ENCODE measurements around the gene MAF.
A peak's percentile ranks its signal among the peaks of the same experiment; 100 is the strongest.

MAF gene

GRCh38 chr16:79600638-79601091 lies at the start of gene MAF:
MAF (minus strand) TSS chr16:79600737; CDS start chr16:79599902, 835 bp downstream.
- peak; percentile 22 for DNase-seq (ENCODE audit: low read depth)
- H3K4me3 ChIP-seq (ENCODE audit: low read depth, low read length) = peak within 1 kb of the TSS; percentile 56

GRCh38 chr16:79648826-79649225 lies 48.3 kb upstream of the MAF start:
- no peak for DNase-seq (ENCODE audit: low read depth)
- H3K4me3 ChIP-seq (ENCODE audit: low read depth, low read length) = no peak overlapping the region

GRCh38 chr16:79647586-79647985 lies 47.0 kb upstream of the MAF start:
- H3K4me3 ChIP-seq (ENCODE audit: low read depth, low read length) = no peak overlapping the region
- no peak for DNase-seq (ENCODE audit: low read depth)

GRCh38 chr16:79645701-79646100 lies 45.2 kb upstream of the MAF start:
- no peak overlapping the region for H3K4me3 ChIP-seq (ENCODE audit: low read depth, low read length)
- DNase-seq (ENCODE audit: low read depth) = no peak

GRCh38 chr16:79644971-79645667 lies 44.6 kb upstream of the MAF start:
- no peak overlapping the region for H3K4me3 ChIP-seq (ENCODE audit: low read depth, low read length)
- no peak for DNase-seq (ENCODE audit: low read depth)

- no peak overlapping the region for H3K4me3 ChIP-seq (ENCODE audit: low read depth, low read length)
- no peak for DNase-seq (ENCODE audit: low read depth)
These were observed 42.1 kb upstream of the MAF start for GRCh38 chr16:79642652-79643051.

- no peak overlapping the region for H3K4me3 ChIP-seq (ENCODE audit: low read depth, low read length)
- peak; percentile 18 for DNase-seq (ENCODE audit: low read depth)
These were observed 40.2 kb upstream of the MAF start for GRCh38 chr16:79640513-79641360.

- H3K4me3 ChIP-seq (ENCODE audit: low read depth, low read length) = no peak overlapping the region
- DNase-seq (ENCODE audit: low read depth) = no peak
These were observed 39.2 kb upstream of the MAF start for GRCh38 chr16:79639576-79640311.

GRCh38 chr16:79638386-79638785 lies 37.8 kb upstream of the MAF start:
- H3K4me3 ChIP-seq (ENCODE audit: low read depth, low read length) = no peak overlapping the region
- DNase-seq (ENCODE audit: low read depth) = no peak

GRCh38 chr16:79635488-79635887 lies 35.0 kb upstream of the MAF start:
- DNase-seq (ENCODE audit: low read depth) = no peak
- H3K4me3 ChIP-seq (ENCODE audit: low read depth, low read length) = no peak overlapping the region

GRCh38 chr16:79634298-79634697 lies 33.8 kb upstream of the MAF start:
- DNase-seq (ENCODE audit: low read depth) = no peak
- H3K4me3 ChIP-seq (ENCODE audit: low read depth, low read length) = no peak overlapping the region

- H3K4me3 ChIP-seq (ENCODE audit: low read depth, low read length) = no peak overlapping the region
- no peak for DNase-seq (ENCODE audit: low read depth)
These were observed 31.8 kb upstream of the MAF start for GRCh38 chr16:79632289-79632688.

- DNase-seq (ENCODE audit: low read depth) = no peak
These were observed 28.5 kb upstream of the MAF start for GRCh38 chr16:79628988-79629387.

GRCh38 chr16:79628501-79628975 lies 28.0 kb upstream of the MAF start:
- peak; percentile 25 for DNase-seq (ENCODE audit: low read depth)
- H3K4me3 ChIP-seq (ENCODE audit: low read depth, low read length) = no peak overlapping the region

More at GRCh38 chr16:79628988-79629387, 28.5 kb upstream of the MAF start:
- no peak overlapping the region for H3K4me3 ChIP-seq (ENCODE audit: low read depth, low read length)

GRCh38 chr16:79627092-79627491 lies 26.6 kb upstream of the MAF start:
- H3K4me3 ChIP-seq (ENCODE audit: low read depth, low read length) = no peak overlapping the region
- DNase-seq (ENCODE audit: low read depth) = no peak

GRCh38 chr16:79625738-79626137 lies 25.2 kb upstream of the MAF start:
- H3K4me3 ChIP-seq (ENCODE audit: low read depth, low read length) = no peak overlapping the region
- DNase-seq (ENCODE audit: low read depth) = no peak

GRCh38 chr16:79623824-79624223 lies 23.3 kb upstream of the MAF start:
- no peak overlapping the region for H3K4me3 ChIP-seq (ENCODE audit: low read depth, low read length)
- no peak for DNase-seq (ENCODE audit: low read depth)

- DNase-seq (ENCODE audit: low read depth) = no peak
- H3K4me3 ChIP-seq (ENCODE audit: low read depth, low read length) = no peak overlapping the region
These were observed 22.5 kb upstream of the MAF start for GRCh38 chr16:79623062-79623461.

- H3K4me3 ChIP-seq (ENCODE audit: low read depth, low read length) = no peak overlapping the region
- no peak for DNase-seq (ENCODE audit: low read depth)
These were observed 20.5 kb upstream of the MAF start for GRCh38 chr16:79621027-79621426.

- no peak overlapping the region for H3K4me3 ChIP-seq (ENCODE audit: low read depth, low read length)
- no peak for DNase-seq (ENCODE audit: low read depth)
These were observed 18.1 kb upstream of the MAF start for GRCh38 chr16:79618692-79619050.
